Measurements from ENCODE around the gene DUSP8. TPM values are rescaled to one million over a fixed set of nuclear protein-coding genes. Genes with fewer than 3 reads are reported as not detected.

The DUSP8 gene
- total RNA-seq, 1 experiment from 2014 or later, result 10.2 TPM

DNA sequence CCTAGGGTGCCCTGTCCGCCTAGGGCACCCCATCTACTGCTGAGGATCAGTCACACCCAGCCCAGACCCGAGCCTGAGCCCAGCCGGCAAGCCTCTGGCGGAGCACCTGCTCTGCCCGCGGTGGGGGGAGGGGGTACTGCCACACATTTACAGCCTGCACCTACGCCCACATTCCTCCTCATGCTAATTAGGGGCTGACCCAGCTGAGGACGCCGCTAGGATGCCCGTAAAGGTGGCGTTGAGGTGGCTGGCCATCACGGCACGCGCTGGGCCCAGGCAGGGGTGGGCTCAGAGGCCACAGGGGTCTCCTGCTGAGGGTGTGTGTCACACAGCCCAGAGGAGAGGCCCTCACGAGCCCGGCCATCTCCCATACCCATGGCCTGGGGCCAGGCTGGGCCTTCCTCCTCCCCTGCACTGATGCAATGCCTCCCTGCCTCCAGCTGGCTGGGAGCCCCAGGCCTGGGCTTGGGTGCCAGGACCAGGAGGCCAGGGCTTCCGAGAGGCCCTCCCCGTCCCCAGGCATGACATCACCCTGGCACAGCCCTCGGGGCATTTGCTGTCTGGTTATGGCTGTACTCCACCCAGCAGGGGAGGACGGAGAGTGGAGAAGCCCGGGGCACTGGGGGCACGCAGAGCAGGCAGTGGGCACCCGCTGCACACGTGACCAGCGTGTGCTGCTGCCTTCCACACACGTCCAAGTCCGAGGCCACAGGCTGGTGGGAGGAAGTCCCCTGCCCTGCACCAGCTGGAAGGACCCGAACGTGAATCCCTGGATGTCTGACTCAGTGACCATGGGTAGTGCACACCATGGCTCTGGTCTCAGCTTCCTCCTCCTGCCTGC is 12.7 kb downstream of the DUSP8 start:
- peak overlapping the region; percentile 41; the same call in 1 of the 2 replicates for H3K4me2 ChIP-seq (ENCODE audit: low read length)
- H3K36me3 ChIP-seq (ENCODE audit: control insufficient read depth in 1 of 2, insufficient read depth in 2 of 2, low read length in 2 of 2), result no peaks in the 10 kb centered on the region; a peak in 1 of 4 replicates
- ChIA-PET CTCF (interaction anchor here (1.0 to 2.0 kb wide), 3 partner anchors 12 to 15 kb away, joined by 5 to 19 read pairs (median 9); no protein-coding TSS in a partner anchor), RAD21 (ENCODE audit: low non-redundant PET in 1 of 2, low total read pairs in 2 of 2, uncharacterized antibody in 2 of 2, unreplicated experiment in 2 of 2) (no interaction called here), POLR2A (interaction anchor here (0.7 to 1.0 kb wide), 2 partner anchors 11 to 14 kb away, joined by 3 to 9 read pairs; no protein-coding TSS in a partner anchor)
- no TSS peak for BruUV-seq (replicated peaks)
- H2AFZ ChIP-seq (ENCODE audit: low read depth, low read length, poor library complexity, severe bottlenecking), result no peak overlapping the region
- DNase-seq (ENCODE audit: low read depth, low spot score), result no peak
- H3K27ac ChIP-seq (ENCODE audit: low read depth, low read length), result peak overlapping the region; percentile 75
- H3K79me2 ChIP-seq (ENCODE audit: insufficient read depth, low read length), result no peaks in the 10 kb centered on the region
- peak; percentile 14; the same call in 1 of the 2 replicates for ATAC-seq
- H3K9me3 ChIP-seq (ENCODE audit: control insufficient read depth in 1 of 2, insufficient read depth in 1 of 2, low read depth in 1 of 2, low read length in 2 of 2), result no peaks in the 10 kb centered on the region
- no peaks in the 10 kb centered on the region for H4K20me1 ChIP-seq (ENCODE audit: insufficient read depth)
- intact Hi-C loops (cut with micrococcal nuclease), result no loop called here
- TF ChIP-seq YY1 (IDR thresholded peaks at IDR 0.05; ENCODE audit: extremely low read depth, insufficient replicate concordance, low read depth, low read length) (no peak), EGR1 (IDR thresholded peaks at IDR 0.05; ENCODE audit: low read depth) (no peak), EZH2 (IDR thresholded peaks at IDR 0.05) (no peak), POLR2AphosphoS5 (IDR thresholded peaks at IDR 0.05; ENCODE audit: low read depth, low read length) (no peak), JUND (IDR thresholded peaks at IDR 0.05) (no peak), POLR2A (IDR thresholded peaks at IDR 0.05; ENCODE audit: borderline replicate concordance, extremely low read depth, insufficient read depth, insufficient read length) (no peak), ZNF274 (IDR thresholded peaks at IDR 0.05; ENCODE audit: low read depth, low read length) (no peak), SRF (IDR thresholded peaks at IDR 0.05; ENCODE audit: low read depth) (no peak)
- TF ChIP-seq, protein P1, sequence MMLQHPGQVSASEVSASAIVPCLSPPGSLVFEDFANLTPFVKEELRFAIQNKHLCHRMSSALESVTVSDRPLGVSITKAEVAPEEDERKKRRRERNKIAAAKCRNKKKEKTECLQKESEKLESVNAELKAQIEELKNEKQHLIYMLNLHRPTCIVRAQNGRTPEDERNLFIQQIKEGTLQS (IDR thresholded peaks at IDR 0.05), result no peak
- TF ChIP-seq, protein P2, sequence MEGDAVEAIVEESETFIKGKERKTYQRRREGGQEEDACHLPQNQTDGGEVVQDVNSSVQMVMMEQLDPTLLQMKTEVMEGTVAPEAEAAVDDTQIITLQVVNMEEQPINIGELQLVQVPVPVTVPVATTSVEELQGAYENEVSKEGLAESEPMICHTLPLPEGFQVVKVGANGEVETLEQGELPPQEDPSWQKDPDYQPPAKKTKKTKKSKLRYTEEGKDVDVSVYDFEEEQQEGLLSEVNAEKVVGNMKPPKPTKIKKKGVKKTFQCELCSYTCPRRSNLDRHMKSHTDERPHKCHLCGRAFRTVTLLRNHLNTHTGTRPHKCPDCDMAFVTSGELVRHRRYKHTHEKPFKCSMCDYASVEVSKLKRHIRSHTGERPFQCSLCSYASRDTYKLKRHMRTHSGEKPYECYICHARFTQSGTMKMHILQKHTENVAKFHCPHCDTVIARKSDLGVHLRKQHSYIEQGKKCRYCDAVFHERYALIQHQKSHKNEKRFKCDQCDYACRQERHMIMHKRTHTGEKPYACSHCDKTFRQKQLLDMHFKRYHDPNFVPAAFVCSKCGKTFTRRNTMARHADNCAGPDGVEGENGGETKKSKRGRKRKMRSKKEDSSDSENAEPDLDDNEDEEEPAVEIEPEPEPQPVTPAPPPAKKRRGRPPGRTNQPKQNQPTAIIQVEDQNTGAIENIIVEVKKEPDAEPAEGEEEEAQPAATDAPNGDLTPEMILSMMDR (IDR thresholded peaks at IDR 0.05 in 2 of 3, conservative IDR thresholded peaks at IDR 0.05 in 1 of 3; ENCODE audit: borderline replicate concordance in 1 of 3, insufficient read depth in 1 of 3, low read depth in 2 of 3, low read length in 2 of 3), result no peak
- TF ChIP-seq, protein P3, sequence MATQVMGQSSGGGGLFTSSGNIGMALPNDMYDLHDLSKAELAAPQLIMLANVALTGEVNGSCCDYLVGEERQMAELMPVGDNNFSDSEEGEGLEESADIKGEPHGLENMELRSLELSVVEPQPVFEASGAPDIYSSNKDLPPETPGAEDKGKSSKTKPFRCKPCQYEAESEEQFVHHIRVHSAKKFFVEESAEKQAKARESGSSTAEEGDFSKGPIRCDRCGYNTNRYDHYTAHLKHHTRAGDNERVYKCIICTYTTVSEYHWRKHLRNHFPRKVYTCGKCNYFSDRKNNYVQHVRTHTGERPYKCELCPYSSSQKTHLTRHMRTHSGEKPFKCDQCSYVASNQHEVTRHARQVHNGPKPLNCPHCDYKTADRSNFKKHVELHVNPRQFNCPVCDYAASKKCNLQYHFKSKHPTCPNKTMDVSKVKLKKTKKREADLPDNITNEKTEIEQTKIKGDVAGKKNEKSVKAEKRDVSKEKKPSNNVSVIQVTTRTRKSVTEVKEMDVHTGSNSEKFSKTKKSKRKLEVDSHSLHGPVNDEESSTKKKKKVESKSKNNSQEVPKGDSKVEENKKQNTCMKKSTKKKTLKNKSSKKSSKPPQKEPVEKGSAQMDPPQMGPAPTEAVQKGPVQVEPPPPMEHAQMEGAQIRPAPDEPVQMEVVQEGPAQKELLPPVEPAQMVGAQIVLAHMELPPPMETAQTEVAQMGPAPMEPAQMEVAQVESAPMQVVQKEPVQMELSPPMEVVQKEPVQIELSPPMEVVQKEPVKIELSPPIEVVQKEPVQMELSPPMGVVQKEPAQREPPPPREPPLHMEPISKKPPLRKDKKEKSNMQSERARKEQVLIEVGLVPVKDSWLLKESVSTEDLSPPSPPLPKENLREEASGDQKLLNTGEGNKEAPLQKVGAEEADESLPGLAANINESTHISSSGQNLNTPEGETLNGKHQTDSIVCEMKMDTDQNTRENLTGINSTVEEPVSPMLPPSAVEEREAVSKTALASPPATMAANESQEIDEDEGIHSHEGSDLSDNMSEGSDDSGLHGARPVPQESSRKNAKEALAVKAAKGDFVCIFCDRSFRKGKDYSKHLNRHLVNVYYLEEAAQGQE (IDR thresholded peaks at IDR 0.05; ENCODE audit: low read depth), result no peak
- H3K4me3 ChIP-seq (replicated peaks in 1 of 2; ENCODE audit: low read depth in 1 of 2, low read length in 2 of 2), result no peak overlapping the region
- H3K9ac ChIP-seq (ENCODE audit: low read length), result no peak overlapping the region
- H3K27me3 ChIP-seq (ENCODE audit: insufficient read depth, low read length), result no peaks in the 10 kb centered on the region
- no peaks in the 10 kb centered on the region for H3K9me2 ChIP-seq (ENCODE audit: insufficient read depth)
- peaks cover 33 to 37% of the 10 kb centered on the region in 2 experiments for H3K4me1 ChIP-seq (ENCODE audit: control insufficient read depth in 1 of 2, insufficient read depth in 2 of 2, low read length in 2 of 2)

Measured in HCT116 (cell line).